SH-SY5Y (cell line): ENCODE data around the gene SEC22A.

Experiments used
- GATA2 ChIP-seq: IDR thresholded peaks from 2 replicates; pipeline ENCODE4 v1.6.1; 2011; ENCODE audit warnings: mild to moderate bottlenecking, low read depth, low read length
- GATA3 ChIP-seq: IDR thresholded peaks from 2 replicates; pipeline ENCODE4 v1.6.1; 2011; ENCODE audit warnings: low read depth, mild to moderate bottlenecking, low read length, moderate library complexity

DNA sequence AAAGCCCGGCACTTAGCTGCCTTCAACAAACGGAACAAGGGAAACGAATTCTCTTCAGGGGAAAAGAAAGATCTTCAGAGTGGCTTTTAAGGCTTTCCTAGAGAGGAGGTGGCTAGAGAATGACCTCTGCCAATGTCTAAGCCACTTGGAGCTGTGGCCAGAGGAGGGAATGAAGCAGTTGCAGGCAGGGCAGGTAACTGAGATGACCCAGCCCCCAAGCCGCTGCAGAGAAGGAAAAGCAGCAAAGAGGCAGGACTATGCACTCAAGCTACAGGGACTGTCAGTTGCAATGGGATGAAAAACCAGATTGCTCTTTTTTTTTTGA, 113.5 kb downstream of the SEC22A start:
- TF ChIP-seq GATA3 (no peak), GATA2 (no peak)
